ENCODE data around the gene ROS1.
"Not testable (repeated sequence)": the region's sequence is repeated elsewhere in the genome, so short reads cannot be mapped to it uniquely, and the experiment has no call there.

The ROS1 gene

DNA sequence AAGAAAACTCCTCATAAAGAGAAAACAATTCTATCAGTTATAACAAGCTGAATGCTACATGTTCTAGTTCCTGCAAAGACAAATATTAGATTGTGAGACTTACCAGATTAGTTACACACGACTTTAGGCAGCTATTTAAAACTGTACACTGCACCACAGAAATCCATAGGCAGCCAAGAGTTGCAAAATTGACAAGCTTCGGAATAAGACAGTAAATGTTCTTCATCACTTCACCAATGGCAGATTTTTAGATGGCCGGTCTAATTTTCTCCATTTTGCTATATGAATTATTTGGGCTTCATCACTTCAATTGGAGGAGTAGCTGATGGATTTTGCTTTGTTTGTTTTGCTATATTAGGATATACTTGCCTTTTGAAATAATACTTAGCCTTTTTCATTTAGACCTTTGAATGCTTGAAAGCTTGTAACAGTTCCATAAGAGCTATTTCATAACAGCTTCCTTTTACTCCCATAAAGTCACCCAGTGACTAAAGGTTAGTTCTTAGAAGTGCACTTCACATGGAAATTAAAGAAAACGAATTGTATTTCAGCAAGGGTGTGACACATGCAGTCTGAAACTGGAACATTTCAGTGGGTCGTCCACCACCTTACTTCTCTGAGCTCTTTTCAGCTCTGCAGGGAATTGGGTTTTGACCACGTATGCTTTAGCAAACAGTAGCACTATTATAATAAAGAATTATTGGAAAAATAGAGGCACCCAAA, at the start of gene ROS1:
Gene ROS1, minus strand, starts transcription at position 512 of the 723 bp plus-strand sequence. Its CDS starts 286 bp downstream, at position 226.
- no peak for DNase-seq

DNA sequence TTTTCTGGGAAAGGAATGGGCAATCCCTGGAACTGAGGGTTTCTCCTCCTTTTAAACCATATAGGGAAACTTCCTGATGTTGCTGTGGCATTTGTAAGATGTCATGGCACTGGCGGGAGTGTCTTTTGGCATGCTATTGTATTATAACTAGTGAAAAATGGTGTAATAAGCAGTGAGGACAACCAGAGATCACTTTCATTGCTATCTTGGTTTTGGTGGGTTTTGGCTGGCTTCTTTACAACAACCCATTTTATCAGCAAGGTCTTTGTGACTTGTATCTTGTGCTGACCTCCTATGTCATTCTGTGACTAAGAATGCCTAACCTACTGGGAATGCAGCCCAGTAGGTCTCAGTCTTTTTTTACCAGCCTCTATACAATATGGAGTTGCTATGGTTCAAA, 47.7 kb upstream of the ROS1 start:
- no peak for DNase-seq

DNA sequence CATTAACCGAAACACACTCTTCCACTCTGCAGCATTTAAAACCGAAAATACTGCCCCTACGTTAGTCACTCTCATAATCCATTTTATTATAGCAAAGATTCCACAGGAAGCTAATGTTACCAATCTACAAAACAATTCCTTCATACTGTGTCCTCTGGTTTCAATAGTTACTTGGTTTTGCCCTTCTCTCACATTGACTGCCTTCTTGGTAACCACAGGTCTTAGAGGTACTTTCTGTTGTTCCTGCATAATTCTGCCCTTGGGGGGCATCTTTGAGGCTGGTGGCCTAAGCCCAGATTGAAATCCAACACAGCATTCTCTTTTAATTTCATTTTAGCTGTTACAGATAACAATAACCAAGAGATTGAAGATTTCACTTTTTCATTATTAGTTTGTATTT, 46.9 kb upstream of the ROS1 start:
- no peak for DNase-seq

DNA sequence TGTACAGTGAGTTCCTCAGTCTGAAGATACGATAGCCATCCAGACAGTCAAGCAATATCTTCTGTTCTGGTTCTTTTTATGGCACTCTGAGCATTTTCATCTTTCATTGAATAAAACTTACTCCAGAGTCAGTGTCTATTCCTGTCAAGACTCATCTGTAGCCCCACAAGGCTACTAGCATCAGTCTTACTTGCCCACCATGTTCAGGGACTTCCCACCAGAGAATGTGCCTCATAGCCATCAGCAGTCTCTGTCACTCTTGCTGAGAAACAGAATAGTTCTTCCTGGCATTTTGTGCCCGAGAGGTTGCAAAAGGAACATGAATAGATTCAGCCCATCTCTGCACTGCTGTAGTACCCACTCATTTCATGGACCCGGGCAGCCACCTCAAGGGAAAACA, 44.0 kb upstream of the ROS1 start:
- DNase-seq: no peak

DNA sequence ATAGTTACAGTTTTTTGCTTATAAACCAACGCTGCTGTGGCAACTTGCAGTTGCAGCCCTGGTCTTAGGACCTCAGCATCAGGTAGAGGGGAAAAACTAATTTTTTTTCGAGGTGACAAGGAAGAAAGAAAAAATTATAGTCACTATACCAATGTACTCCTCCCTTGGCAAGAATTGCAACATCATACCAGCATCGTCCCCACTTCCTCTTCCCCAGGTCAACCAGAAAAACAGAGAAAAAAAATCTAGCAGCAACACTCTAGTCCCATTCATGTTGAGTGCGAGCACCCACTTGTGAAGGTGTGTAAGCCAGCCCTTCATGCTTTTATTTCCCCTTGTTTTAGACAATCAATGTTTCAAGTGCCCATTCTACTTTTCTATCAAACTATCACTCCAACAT, 43.6 kb upstream of the ROS1 start:
- DNase-seq: no peak

DNA sequence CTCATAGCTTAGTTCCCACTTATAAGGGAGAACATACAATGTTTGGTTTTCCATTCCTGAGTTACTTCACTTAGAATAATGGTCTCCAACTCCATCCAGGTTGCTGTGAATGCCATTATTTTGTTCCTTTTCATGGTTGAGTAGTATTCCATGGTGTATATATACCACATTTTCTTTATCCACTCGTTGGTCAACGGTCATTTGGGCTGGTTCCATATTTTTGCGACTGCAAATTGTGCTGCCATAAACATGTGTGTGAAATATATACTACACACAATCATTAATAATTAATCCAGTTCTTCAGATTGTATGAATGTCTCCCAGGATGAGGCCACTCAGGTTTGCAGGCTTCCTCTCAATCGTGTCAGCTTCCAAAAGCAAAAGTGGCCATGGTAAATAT, 42.8 kb upstream of the ROS1 start:
- not testable (repeated sequence) for DNase-seq

DNA sequence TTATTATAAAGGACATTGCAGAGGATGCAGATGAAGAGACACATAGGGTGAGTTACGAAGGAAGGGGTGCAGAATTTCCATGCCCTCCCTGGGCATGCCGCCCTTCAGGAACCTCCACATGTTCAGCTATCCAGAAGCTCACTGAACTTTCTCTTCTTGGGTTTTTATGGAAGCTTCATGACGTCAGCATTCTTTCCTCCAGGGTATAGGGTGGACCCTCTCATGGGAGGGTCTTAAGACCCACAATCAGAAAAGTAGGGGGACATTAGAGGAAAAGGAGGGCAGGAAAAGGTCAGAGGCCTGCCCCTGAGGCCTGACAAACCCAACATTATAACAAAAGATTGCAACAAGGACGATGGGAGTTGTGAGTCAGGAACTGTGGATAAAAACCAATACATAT, 42.1 kb upstream of the ROS1 start:
- no peak for DNase-seq

DNA sequence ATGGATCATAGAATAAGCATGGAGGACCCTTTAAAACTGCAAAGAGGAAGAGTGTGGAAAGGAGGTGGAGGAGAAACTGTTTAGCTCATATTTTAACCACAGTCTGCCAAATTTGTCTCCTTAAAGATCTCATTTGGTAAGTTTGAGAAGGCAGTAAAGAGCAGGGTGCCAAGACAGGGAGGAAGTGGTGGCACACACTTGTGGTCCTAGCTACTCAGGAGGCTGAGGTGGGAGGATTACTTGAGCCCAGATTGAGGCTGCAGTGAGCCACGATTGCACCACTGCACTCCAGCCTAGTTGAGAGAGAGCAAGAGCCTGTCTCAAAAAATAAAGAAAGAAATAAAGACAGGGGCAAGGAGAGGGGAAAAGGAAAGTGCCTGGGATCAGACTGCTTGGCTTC, 39.9 kb upstream of the ROS1 start:
- no peak for DNase-seq

DNA sequence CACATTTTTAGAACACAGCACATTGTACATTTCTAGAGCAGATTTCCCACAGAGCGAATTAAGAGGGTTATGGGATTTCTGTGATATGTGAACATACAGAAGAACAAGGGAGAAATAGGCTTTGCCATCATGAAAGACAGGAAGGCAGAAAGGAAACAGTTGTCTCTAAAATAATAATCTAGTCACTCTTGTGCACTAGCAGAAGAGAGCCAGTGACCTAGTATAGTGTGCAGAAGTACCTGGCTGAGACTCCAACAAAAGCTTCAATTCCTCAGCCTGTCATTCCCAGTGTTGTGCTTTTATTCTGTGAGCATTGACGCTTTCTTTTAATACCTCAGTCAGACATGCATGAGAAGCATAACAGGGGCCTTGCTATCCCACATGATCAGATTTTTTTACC, 39.0 kb upstream of the ROS1 start:
- DNase-seq: no peak

DNA sequence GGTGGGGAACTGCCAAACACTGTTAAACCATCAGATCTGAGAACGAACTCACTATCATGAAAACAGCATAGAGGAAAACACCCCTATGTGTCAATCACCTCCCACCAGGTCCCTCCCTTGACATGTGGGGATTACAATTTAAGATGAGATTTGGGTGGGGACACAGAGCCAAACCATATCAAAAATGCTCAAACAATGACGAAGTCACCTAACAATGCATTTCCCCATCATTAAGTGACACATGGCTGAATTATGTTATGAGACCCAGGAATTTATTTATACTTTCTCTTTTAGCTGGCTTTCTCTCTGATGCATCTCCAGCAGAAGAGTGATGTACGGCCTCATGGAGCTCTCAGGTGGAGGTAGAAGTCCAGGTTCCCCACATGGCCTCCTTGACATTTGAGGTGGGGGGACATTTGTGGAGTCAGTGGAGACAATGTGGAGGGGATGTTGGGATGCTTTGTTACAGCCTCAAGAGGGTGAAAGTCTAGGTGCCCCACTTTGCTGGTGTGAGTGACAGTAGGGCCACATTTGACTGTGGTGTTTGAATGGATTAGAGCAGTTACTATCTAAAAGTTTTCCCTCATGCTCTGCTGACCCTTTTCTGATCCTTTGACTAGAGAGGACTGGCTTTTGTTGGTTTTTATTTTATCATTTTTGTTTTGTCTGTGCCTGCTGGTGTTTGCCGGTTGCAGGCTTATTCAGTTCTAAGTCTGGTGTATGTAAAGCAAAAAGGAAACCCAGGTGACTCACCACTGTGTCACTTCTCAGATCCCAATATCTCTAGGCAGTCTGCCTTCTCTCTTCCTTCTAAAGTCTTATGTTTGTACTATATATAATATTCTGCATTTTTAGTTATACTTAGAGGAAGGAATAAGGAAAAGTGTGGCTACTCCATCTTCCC, 38.3 kb upstream of the ROS1 start:
- no peak for DNase-seq

DNA sequence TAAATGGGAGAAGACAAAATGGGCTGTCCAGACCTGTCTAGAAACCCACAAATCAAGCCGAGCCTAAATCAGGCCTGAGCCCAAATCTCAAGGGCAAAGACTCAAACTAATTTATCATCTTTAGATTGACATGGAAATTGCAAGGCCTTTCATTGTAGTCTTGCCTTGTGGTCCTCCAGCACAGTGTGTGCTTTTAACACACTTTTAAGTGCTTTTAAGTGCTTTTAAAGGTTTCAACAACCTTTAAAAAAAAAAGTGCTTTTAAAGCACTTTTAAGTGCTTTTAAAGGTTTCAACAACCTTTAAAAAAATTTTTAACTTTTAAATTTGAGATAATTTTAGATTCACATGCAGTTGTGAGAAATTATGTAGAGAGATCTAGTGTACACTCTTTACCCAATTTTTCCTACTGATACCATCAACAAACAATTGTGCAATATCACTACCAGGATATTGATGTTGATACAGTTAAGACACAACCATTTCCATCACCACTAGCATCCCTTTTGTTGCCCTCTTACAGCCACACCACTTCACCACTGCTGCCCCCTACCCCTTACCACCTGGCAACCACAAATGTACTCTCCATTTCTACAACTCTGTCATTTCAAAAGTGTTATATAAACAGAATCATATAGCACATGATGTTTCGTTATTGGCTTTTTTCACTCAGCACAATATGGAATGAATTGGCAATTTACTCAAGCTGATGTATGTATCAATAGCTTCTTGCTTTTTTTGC, 33.6 kb upstream of the ROS1 start:
- DNase-seq: no peak

DNA sequence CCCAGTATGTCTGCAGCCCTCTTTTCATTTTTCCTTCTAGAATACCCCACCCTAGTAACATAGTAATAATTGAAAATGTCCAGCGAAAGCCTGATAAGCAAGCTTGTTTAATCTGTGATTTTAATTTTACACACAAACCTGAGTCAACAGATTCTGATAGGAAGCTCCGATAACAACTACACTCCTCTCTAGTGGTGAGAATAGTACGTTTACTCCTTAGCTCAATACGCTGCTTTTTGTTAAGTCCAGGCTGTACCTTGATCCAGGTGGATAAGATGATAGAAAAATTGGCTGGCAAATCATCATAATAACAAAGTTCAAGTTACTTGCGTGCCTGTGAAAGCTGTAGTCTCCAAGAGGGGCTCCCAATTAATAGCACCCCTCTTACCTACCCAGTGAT, 31.3 kb upstream of the ROS1 start:
- DNase-seq: no peak

DNA sequence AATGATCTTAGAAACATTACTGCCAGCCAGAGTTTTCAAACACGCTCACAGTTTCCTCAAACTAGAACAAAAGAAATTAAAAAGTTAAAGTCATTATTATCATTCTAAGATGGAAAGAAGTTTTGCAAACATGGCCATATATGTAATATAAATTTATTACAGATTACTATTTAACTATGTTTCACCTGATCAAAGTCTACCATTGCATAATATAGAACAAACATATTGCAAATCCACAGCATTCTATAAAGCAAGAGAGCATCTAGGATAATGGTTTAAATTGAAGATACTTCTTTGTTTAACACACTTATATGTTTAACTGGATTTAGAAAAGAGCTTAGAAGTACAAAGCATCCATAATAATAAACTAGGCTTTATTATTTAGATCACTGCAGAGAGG, 30.5 kb upstream of the ROS1 start:
- no peak for DNase-seq

DNA sequence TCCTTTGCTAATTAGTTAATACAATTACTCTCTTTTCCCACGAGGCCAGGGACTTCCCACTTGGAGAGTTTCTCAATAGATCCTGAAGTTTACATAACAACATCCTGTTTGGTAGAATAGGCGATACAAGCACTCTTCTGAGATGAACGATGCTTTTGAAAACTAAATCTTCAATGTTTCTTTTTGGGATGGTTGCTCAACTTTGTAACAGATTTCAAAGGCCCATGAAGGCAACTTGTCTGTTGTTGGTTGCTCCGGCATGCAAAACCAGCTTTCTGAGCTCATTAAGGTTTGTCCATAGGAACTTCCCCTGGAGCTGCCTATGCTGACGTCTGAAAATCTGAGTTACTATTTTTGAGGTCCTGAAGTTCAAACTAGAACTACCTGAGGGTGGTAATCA, 25.9 kb upstream of the ROS1 start:
- DNase-seq: no peak

DNA sequence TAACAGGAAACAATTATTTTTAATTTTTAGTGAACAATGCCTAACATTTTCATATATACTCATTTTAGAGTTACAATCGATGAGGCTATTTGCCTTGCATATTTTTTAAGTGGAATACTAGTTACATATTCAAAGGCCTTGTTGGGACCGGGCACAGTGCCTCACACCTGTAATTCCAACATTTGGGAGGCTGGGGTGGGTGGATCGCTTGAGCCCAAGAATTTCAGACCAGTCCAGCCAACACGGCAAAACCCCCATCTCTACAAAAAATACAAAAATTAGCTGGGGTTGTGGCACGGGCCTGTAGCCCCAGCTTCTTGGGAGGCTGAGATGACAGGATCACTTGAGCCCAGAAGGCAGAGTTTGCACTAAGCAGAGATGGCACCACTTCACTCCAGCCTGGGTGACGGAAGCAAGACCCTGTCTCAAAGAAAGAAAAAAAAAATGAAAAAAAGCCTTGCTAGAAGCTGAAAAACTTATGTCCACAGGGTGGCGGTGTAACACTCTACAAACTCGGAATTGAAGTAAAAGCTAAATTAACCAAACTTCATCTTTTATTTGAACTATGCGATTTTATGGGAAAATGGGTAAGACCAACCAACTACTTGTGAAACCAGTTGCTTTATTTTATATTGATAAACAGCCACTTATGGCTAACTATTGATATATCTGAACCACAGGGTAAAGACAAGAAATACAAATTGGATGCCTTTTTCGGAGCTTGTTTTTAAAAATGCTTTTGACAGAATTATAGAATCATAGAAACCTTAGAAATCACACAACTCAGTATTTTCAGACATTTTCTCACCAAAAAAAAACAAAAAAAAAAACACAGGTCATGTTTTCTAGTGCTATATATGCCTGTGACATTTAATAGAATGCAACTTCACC, 24.1 kb upstream of the ROS1 start:
- DNase-seq: peak; percentile 43 to 47

DNA sequence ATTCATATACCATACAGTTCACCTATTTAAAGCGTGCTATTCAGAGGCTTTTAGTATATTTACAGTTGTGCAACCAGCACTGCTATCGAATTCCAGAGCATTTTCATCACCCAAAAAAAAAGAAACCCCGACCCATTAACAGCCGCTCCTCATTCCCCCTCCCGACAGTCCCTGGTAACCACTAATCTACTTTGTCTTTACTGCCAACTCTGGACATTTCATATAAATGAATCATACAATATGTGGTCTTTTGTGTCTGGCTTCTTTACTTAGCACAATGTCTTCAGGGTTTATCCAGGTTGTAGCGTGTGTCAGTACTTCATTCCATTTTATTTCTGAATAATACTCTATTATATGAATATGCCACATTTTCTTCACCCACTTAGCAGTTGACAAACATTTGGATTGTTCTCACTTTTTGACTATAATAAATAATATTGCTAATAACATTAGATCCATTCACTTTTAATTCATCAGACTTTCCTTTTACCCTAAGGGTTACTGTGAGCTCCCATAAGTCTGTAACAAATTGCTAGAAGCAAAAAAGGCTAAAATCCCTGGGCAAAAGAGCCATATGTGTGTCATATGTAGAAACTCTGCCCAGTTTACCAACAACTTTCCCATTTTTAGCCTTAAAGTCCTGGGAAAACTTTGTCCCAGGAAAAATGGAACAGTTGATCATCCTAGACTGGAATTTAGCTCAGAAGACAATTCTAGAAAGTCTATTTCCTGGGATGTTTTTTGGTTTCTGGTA, 23.2 kb upstream of the ROS1 start:
- DNase-seq: no peak

DNA sequence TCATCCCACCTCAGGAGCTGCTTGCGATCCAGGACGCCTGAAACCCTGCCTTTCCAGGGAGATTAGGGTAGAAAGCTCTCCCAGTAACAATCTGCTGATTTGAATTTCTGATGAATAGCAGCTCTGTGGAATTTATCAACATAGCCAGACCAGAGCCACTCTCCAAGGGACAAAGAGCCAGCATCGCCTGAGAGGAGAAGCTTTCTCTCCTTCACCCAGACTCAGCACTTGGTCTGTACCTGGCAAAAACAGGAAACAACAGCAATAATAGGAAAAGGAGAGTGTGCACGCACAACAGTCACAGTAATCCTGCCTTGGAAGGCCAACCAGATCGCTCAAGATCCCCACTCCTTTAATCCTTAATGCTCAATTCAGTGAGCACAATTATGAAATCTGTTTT, 22.3 kb upstream of the ROS1 start:
- DNase-seq: no peak

DNA sequence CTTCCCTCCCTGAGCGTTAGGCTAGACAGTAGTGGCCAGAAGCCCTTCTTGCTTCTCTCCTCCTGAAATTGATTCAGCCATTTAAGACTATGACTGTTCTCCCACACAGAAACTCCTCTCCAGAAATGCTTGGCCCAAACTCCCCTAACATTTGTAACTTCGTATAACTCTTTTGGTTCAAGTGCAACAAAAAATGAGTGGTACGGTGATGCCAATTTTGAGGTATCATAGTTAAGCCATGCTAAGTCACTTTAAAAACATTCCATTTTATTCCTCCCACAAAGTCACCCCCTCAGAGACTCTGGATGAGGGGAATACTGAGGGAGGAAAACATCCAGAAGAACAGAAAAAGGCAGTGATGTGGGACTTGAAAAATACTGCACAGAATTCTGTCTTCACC, 21.1 kb upstream of the ROS1 start:
- no peak for DNase-seq

DNA sequence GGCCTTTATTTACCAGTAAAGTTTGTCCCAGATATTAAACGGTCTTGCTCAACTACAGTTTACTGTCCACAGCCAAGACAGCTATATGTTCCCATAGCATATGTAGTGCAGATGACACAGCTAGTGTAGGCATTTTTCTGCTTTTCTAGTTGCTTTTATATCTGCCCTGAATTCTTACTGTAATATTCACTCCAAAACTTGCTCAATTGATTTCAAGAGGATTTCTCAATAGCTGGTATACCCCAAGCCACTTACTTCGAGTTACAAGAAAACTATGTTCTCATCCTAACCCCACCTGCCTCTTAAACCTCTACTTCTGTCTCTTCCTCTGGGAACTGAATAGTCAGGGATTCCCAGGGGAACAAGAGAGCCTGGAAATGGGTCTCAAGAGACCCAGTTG, 18.9 kb upstream of the ROS1 start:
- no peak for DNase-seq

DNA sequence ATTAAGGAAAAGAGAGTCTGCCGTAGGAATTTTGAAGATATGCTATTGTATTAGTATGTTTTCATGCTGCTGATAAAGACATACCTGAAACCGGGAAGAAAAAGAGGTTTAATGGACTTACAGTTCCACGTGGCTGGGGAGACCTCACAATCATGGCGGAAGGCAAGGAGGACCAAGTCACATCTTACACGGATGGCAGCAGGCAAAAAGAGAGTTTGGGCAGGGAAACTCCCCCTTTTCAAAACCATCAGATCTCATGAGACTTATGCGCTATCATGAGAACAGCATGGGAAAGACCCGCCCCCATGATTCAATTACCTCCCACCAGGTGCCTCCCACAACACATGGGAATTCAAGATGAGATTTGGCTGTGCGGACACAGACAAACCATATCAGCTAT, 16.6 kb upstream of the ROS1 start:
- not testable (repeated sequence) for DNase-seq

DNA sequence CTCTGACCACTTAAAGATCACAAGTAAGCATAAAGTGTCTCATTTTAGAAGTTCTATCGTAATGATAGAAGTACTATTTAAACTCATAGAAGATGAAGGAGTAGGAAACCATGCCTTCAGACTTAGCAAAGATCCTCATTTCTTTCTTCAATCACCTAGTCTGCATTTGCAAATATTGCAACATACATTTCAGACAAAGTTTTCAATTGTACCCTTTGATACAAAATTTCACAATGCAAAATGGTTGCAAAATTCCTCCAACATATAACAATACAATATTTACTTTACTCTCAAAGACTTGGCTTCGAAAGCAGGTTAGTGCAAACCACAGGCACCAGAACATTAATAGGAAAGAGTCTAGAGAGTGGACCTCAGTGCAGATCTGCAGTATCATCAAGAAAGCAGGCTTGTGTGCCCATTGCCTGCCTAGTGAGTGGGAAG, 16.1 kb upstream of the ROS1 start:
- DNase-seq: no peak

Data from stimulated activated CD4-positive, alpha-beta T cell treated with anti-CD3 and anti-CD28 coated beads, Interleukin-4, amount 100 ng/mL, for 4 hours (primary cell).